H9 (cell line): ENCODE data around the gene VPS16. TPM values are rescaled to one million over a fixed set of nuclear protein-coding genes. Genes with fewer than 3 reads are reported as not detected.
A peak's percentile ranks its signal among the peaks of the same experiment; 100 is the strongest.

Source experiments
- DNase-seq: peaks from one replicate; pipeline ENCODE4 v3.0.0-alpha.2; 2017
- H2AFZ ChIP-seq: one replicate; pipeline ENCODE4 v1.6.1; 2013; ENCODE audit warnings: mild to moderate bottlenecking, low read length, control low read depth, moderate library complexity
- H2AK5ac ChIP-seq: 2 replicates; pipeline ENCODE4 v1.6.1; 2013; ENCODE audit warnings: low read length, control low read depth, mixed read lengths; ENCODE audit not compliant: insufficient read length
- H2BK120ac ChIP-seq: one replicate; pipeline ENCODE4 v1.6.1; 2013; ENCODE audit warnings: low read depth, mild to moderate bottlenecking, low read length, control low read depth, inconsistent platforms; ENCODE audit not compliant: poor library complexity, severe bottlenecking
- H2BK12ac ChIP-seq: 2 replicates; pipeline ENCODE4 v1.6.1; 2013; ENCODE audit warnings: low read length, control low read depth, mixed read lengths, low read depth; ENCODE audit not compliant: insufficient read length
- H2BK15ac ChIP-seq: 2 replicates; pipeline ENCODE4 v1.6.1; 2013; ENCODE audit warnings: low read depth, low read length, control low read depth
- H2BK20ac ChIP-seq: one replicate; pipeline ENCODE4 v1.6.1; 2013; ENCODE audit warnings: low read depth, mild to moderate bottlenecking, low read length, control low read depth, inconsistent platforms; ENCODE audit not compliant: poor library complexity, severe bottlenecking
- H2BK5ac ChIP-seq: 2 replicates; pipeline ENCODE4 v1.6.1; 2013; ENCODE audit warnings: low read length, control low read depth, mixed read lengths; ENCODE audit not compliant: insufficient read length
- H3K14ac ChIP-seq: 2 replicates; pipeline ENCODE4 v1.6.1; 2013; ENCODE audit warnings: low read length, control low read depth; ENCODE audit not compliant: insufficient read depth
- H3K18ac ChIP-seq: 2 replicates; pipeline ENCODE4 v1.6.1; 2013; ENCODE audit warnings: low read depth, mild to moderate bottlenecking, mixed read lengths, low read length, control low read depth; ENCODE audit not compliant: insufficient read length
- H3K23ac ChIP-seq: 2 replicates; pipeline ENCODE4 v1.6.1; 2013; ENCODE audit warnings: low read length, control low read depth, mixed read lengths, low read depth; ENCODE audit not compliant: insufficient read length
- H3K23me2 ChIP-seq: 2 replicates; pipeline ENCODE4 v1.6.1; 2013; ENCODE audit warnings: low read depth, mild to moderate bottlenecking, mixed read lengths, low read length, control low read depth; ENCODE audit not compliant: insufficient read length, poor library complexity, severe bottlenecking
- H3K27ac ChIP-seq: 2 replicates; pipeline ENCODE4 v1.5.1; 2013; ENCODE audit warnings: low read length, control low read depth, mixed read lengths, low read depth; ENCODE audit not compliant: insufficient read length
- H3K27me3 ChIP-seq: 2 replicates; pipeline ENCODE4 v1.6.1; 2013; ENCODE audit warnings: low read length, control low read depth, inconsistent platforms; ENCODE audit not compliant: insufficient read depth
- H3K4ac ChIP-seq: 2 replicates; pipeline ENCODE4 v1.6.1; 2013; ENCODE audit warnings: low read depth, mild to moderate bottlenecking, control low read depth, inconsistent platforms, low read length, moderate library complexity
- H3K4me1 ChIP-seq: 2 replicates; pipeline ENCODE4 v1.6.1; 2013; ENCODE audit warnings: low read length, control low read depth, inconsistent platforms; ENCODE audit not compliant: insufficient read depth
- H3K4me2 ChIP-seq: 2 replicates; pipeline ENCODE4 v1.6.1; 2013; ENCODE audit warnings: low read length, control low read depth, mixed read lengths; ENCODE audit not compliant: insufficient read length, insufficient read depth
- H3K56ac ChIP-seq: 2 replicates; pipeline ENCODE4 v1.6.1; 2013; ENCODE audit warnings: low read depth, mild to moderate bottlenecking, mixed read lengths, low read length, control low read depth; ENCODE audit not compliant: insufficient read length
- H3K79me1 ChIP-seq: 2 replicates; pipeline ENCODE4 v1.6.1; 2013; ENCODE audit warnings: low read depth, mild to moderate bottlenecking, moderate library complexity, low read length, control low read depth, inconsistent platforms; ENCODE audit not compliant: insufficient read depth, poor library complexity, severe bottlenecking
- H3K79me2 ChIP-seq: 2 replicates; pipeline ENCODE4 v1.6.1; 2013; ENCODE audit warnings: low read length, control low read depth, inconsistent platforms; ENCODE audit not compliant: insufficient read depth
- H3K9ac ChIP-seq: 2 replicates; pipeline ENCODE4 v1.6.1; 2013; ENCODE audit warnings: low read length, control low read depth, mixed read lengths; ENCODE audit not compliant: insufficient read length; ENCODE audit errors: extremely low read depth
- H3K9me3 ChIP-seq: one replicate; pipeline ENCODE4 v1.6.1; 2013; ENCODE audit warnings: low read depth, low read length, inconsistent platforms; ENCODE audit not compliant: control insufficient read depth
- H3T11ph ChIP-seq: one replicate; pipeline ENCODE4 v1.6.1; 2013; ENCODE audit warnings: mild to moderate bottlenecking, low read length, control low read depth, inconsistent platforms
- H4K20me1 ChIP-seq: one replicate; pipeline ENCODE4 v1.6.1; 2013; ENCODE audit not compliant: control insufficient read depth, insufficient read length, insufficient read depth
- H4K5ac ChIP-seq: 2 replicates; pipeline ENCODE4 v1.6.1; 2013; ENCODE audit warnings: low read depth, mild to moderate bottlenecking, mixed read lengths, low read length, control low read depth; ENCODE audit not compliant: insufficient read length
- H4K8ac ChIP-seq: replicated peaks from 2 replicates; pipeline ENCODE4 v1.6.1; 2013; ENCODE audit warnings: low read length, control low read depth, mixed read lengths, low read depth; ENCODE audit not compliant: insufficient read length
- H4K91ac ChIP-seq: 2 replicates; pipeline ENCODE4 v1.6.1; 2013; ENCODE audit warnings: low read depth, mild to moderate bottlenecking, moderate library complexity, mixed read lengths, low read length, control low read depth; ENCODE audit not compliant: insufficient read length
- H3K27ac Mint-ChIP-seq, 3 experiments: 2 replicates in 2 of 3; 3 replicates in 1 of 3; pipeline ENCODE4 v1.8.0; 2020 to 2021; ENCODE audit warnings: mixed read lengths in 3 of 3, mild to moderate bottlenecking in 1 of 3, moderate library complexity in 1 of 3
- H3K27me3 Mint-ChIP-seq: 2 replicates; pipeline ENCODE4 v1.8.0; 2021; ENCODE audit warnings: low read depth, mild to moderate bottlenecking, moderate library complexity, mixed read lengths
- H3K36me3 Mint-ChIP-seq, 3 experiments: 2 replicates in 2 of 3; 3 replicates in 1 of 3; pipeline ENCODE4 v1.8.0; 2020 to 2021; ENCODE audit warnings: low read depth in 3 of 3, mixed read lengths in 3 of 3; ENCODE audit not compliant: insufficient read depth in 1 of 3
- H3K4me1 Mint-ChIP-seq, 2 experiments: 2 replicates each; pipeline ENCODE4 v1.8.0; 2020; ENCODE audit warnings: mixed read lengths in 2 of 2
- H3K4me3 Mint-ChIP-seq, 2 experiments: 2 replicates in 1 of 2; 3 replicates in 1 of 2; pipeline ENCODE4 v1.8.0; 2020 to 2021; ENCODE audit warnings: mild to moderate bottlenecking in 2 of 2, mixed read lengths in 2 of 2, moderate library complexity in 1 of 2
- H3K9me3 Mint-ChIP-seq, 2 experiments: 2 replicates in 1 of 2; 3 replicates in 1 of 2; pipeline ENCODE4 v1.8.0; 2020; ENCODE audit warnings: mild to moderate bottlenecking in 2 of 2, mixed read lengths in 2 of 2, moderate library complexity in 1 of 2
- WGBS: extraction: QIAGEN DNeasy Blood & Tissue Kit; methylation state at CpG from one replicate; pipeline ENCODE4 v1.1.7; 2013; ENCODE audit warnings: missing lambda C conversion rate, low lambda C conversion rate, mixed read lengths; ENCODE audit not compliant: insufficient read length; ENCODE audit errors: extremely low coverage; 5-methylcytosine and 5-hydroxymethylcytosine counted together
- total RNA-seq: library from RNA; stranded (reverse); gene quantifications from 2 replicates; pipeline ENCODE4 v1.2.1, GENCODE V29; 2021
- TF ChIP-seq, protein P1 (sequence below): fragments of 200-600 bp; sonication (generic); conservative IDR thresholded peaks from 3 replicates; pipeline ENCODE4 v1.8.0; 2021; ENCODE audit warnings: antibody characterized with exemption, mild to moderate bottlenecking

VPS16 gene
- total RNA-seq, 1 experiment from 2014 or later = 32.1 TPM

DNA sequence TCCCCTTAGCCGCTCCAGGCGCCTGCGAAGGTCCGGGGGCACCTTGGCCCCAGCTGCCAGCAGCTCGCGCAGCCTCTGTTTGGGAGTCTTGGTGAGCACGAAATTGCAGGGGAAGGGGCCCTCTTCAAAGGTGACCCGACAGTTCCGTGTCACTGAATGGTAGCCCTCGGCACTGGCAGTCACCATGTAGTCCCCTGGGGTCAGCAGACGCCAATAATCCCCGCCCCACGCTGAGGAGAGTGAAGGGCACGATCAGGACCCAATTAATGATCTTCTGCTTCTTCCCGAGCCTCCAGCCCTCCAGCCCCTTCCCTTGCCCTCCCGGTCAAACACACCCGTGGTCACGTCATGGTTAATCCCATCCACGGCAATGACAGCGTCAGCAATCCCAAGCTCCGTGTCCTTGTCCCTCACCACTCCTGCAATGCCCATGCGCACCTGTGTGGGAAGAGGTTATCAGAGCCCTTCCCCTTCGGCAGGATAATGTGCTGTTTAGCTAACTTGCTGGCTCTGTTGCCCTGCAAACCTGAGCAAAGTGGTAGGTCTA, 46.3 kb upstream of the VPS16 start:
- DNase-seq = no peak
- Mint-ChIP-seq H3K4me1 (peaks cover 6% of the 10 kb centered on the region in 2 experiments), H3K4me3 (no peak overlapping the region), H3K27ac (peak overlapping the region in 2 of 3 experiments; percentile 61 to 77; a peak in 2 of 7 replicates), H3K27me3 (peaks cover 12% of the 10 kb centered on the region), H3K9me3 (peaks cover 0 to 3% of the 10 kb centered on the region in 2 experiments; a peak in 1 of 5 replicates), H3K36me3 (peaks cover 22 to 58% (median 38%) of the 10 kb centered on the region in 3 experiments)
- Histone ChIP-seq H2BK12ac (no peak overlapping the region), H3K56ac (no peak overlapping the region), H4K8ac (no peak overlapping the region), H3K23me2 (no peaks in the 10 kb centered on the region), H2BK20ac (no peak overlapping the region), H3K4me1 (no peaks in the 10 kb centered on the region; the same call in 1 of the 2 replicates), H3K27ac (no peak overlapping the region), H3K18ac (no peak overlapping the region), H3K79me1 (no peaks in the 10 kb centered on the region), H2BK15ac (no peak overlapping the region), H3T11ph (no peak overlapping the region), H3K23ac (no peak overlapping the region), H2BK5ac (no peak overlapping the region), H2AFZ (no peak overlapping the region), H2BK120ac (no peak overlapping the region), H3K4me2 (no peak overlapping the region), H4K20me1 (no peaks in the 10 kb centered on the region), H3K9me3 (no peaks in the 10 kb centered on the region), H4K5ac (no peak overlapping the region), H4K91ac (no peak overlapping the region), H3K4ac (no peak overlapping the region), H3K9ac (no peak overlapping the region), H2AK5ac (no peak overlapping the region), H3K14ac (no peak overlapping the region), H3K79me2 (no peaks in the 10 kb centered on the region), H3K27me3 (no peaks in the 10 kb centered on the region)
- WGBS = no CpG with 5 or more reads among the region's 23 CpGs
- TF ChIP-seq, protein P1, sequence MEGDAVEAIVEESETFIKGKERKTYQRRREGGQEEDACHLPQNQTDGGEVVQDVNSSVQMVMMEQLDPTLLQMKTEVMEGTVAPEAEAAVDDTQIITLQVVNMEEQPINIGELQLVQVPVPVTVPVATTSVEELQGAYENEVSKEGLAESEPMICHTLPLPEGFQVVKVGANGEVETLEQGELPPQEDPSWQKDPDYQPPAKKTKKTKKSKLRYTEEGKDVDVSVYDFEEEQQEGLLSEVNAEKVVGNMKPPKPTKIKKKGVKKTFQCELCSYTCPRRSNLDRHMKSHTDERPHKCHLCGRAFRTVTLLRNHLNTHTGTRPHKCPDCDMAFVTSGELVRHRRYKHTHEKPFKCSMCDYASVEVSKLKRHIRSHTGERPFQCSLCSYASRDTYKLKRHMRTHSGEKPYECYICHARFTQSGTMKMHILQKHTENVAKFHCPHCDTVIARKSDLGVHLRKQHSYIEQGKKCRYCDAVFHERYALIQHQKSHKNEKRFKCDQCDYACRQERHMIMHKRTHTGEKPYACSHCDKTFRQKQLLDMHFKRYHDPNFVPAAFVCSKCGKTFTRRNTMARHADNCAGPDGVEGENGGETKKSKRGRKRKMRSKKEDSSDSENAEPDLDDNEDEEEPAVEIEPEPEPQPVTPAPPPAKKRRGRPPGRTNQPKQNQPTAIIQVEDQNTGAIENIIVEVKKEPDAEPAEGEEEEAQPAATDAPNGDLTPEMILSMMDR = no peak
